ENCODE results near the gene SLC8B1. TPM values are rescaled to one million over a fixed set of nuclear protein-coding genes. Genes with fewer than 3 reads are reported as not detected.

SLC8B1 gene
- polyA plus RNA-seq, 1 donor from 2014 or later, result 1.1 TPM

DNA sequence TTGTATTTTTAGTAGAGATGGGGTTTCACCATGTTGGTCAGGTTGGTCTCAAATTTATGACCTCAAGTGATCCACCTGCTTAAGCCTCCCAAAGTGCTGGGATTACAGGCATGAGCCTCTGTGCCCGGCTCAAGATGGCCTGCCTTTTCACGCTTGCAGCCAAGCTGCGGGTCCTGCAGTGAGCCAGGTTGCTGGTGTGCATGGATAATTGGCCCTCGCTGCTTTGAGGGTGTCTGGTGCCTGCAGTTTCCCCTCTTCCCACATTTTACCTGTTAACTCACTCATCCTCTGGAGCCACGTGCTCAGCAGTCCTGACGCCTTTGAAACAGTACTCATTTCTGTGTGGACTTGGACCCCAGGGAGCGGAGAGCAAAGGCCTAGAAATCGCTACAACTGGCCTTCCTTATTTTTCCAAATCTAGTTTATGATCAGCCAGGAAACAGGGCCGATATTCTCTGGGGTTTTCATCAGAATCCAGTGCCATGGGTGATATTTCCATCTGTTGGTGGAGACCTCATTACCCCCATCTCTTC lies 71.4 kb downstream of the SLC8B1 start:
- no peak overlapping the region for H2AFZ ChIP-seq (ENCODE audit: low read depth, low read length)
- no peaks in the 10 kb centered on the region for H4K20me1 ChIP-seq (ENCODE audit: insufficient read depth)
- H3K9me3 ChIP-seq (ENCODE audit: low read length), result no peaks in the 10 kb centered on the region
- no peaks in the 10 kb centered on the region for H3K36me3 ChIP-seq (ENCODE audit: insufficient read depth, low read length)
- H3K9ac ChIP-seq (ENCODE audit: low read length), result no peak overlapping the region
- TF ChIP-seq TAF1 (IDR thresholded peaks at IDR 0.05; ENCODE audit: low read depth) (no peak), RAD21 (conservative IDR thresholded peaks at IDR 0.05) (no peak), EZH2 (IDR thresholded peaks at IDR 0.05; ENCODE audit: borderline replicate concordance, insufficient read depth, low read length, poor library complexity, severe bottlenecking) (no peak), EP300 (conservative IDR thresholded peaks at IDR 0.05; ENCODE audit: poor library complexity, severe bottlenecking) (no peak), POLR2AphosphoS5 (IDR thresholded peaks at IDR 0.05) (no peak), MXI1 (conservative IDR thresholded peaks at IDR 0.05; ENCODE audit: poor library complexity, severe bottlenecking) (no peak)
- TF ChIP-seq, protein P1, sequence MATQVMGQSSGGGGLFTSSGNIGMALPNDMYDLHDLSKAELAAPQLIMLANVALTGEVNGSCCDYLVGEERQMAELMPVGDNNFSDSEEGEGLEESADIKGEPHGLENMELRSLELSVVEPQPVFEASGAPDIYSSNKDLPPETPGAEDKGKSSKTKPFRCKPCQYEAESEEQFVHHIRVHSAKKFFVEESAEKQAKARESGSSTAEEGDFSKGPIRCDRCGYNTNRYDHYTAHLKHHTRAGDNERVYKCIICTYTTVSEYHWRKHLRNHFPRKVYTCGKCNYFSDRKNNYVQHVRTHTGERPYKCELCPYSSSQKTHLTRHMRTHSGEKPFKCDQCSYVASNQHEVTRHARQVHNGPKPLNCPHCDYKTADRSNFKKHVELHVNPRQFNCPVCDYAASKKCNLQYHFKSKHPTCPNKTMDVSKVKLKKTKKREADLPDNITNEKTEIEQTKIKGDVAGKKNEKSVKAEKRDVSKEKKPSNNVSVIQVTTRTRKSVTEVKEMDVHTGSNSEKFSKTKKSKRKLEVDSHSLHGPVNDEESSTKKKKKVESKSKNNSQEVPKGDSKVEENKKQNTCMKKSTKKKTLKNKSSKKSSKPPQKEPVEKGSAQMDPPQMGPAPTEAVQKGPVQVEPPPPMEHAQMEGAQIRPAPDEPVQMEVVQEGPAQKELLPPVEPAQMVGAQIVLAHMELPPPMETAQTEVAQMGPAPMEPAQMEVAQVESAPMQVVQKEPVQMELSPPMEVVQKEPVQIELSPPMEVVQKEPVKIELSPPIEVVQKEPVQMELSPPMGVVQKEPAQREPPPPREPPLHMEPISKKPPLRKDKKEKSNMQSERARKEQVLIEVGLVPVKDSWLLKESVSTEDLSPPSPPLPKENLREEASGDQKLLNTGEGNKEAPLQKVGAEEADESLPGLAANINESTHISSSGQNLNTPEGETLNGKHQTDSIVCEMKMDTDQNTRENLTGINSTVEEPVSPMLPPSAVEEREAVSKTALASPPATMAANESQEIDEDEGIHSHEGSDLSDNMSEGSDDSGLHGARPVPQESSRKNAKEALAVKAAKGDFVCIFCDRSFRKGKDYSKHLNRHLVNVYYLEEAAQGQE (IDR thresholded peaks at IDR 0.05; ENCODE audit: borderline replicate concordance), result no peak
- TF ChIP-seq, protein P2, sequence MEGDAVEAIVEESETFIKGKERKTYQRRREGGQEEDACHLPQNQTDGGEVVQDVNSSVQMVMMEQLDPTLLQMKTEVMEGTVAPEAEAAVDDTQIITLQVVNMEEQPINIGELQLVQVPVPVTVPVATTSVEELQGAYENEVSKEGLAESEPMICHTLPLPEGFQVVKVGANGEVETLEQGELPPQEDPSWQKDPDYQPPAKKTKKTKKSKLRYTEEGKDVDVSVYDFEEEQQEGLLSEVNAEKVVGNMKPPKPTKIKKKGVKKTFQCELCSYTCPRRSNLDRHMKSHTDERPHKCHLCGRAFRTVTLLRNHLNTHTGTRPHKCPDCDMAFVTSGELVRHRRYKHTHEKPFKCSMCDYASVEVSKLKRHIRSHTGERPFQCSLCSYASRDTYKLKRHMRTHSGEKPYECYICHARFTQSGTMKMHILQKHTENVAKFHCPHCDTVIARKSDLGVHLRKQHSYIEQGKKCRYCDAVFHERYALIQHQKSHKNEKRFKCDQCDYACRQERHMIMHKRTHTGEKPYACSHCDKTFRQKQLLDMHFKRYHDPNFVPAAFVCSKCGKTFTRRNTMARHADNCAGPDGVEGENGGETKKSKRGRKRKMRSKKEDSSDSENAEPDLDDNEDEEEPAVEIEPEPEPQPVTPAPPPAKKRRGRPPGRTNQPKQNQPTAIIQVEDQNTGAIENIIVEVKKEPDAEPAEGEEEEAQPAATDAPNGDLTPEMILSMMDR (IDR thresholded peaks at IDR 0.05; ENCODE audit: poor library complexity, severe bottlenecking), result no peak
- no peaks in the 10 kb centered on the region for H3K27me3 ChIP-seq (ENCODE audit: insufficient read depth, low read depth, low read length)
- no peaks in the 10 kb centered on the region for H3K9me2 ChIP-seq (ENCODE audit: insufficient read depth, low read length)
- no peak overlapping the region for H3K27ac ChIP-seq (ENCODE audit: low read length)
- H3K79me2 ChIP-seq (replicated peaks; ENCODE audit: insufficient read depth, low read length), result no peaks in the 10 kb centered on the region
- H3K4me2 ChIP-seq (ENCODE audit: low read length), result no peak overlapping the region
- no peak overlapping the region for H3K4me3 ChIP-seq (ENCODE audit: low read length)
- no peaks in the 10 kb centered on the region for H3F3A ChIP-seq (ENCODE audit: insufficient read depth, low read length, poor library complexity, severe bottlenecking)

DNA sequence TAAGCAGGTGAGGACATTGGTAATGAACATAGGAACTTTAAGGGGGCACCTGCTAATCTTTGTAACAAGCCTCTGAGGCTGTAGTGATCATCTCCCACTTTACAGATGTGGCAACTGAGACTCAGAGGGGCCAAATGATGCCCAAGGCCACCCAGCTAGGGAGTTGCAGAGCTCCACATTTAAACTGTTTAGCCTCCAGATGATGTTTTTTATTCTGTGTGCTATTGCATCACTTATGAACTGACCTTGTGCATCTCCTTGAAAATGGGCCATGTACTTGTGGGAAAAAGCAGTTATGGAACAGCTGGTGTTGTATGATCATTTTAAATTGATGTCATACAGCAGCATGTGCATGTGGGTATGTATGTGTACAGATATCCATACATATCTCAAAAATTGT lies 72.2 kb downstream of the SLC8B1 start:
- H3K27ac ChIP-seq (ENCODE audit: low read length), result no peak overlapping the region
- H3K9me2 ChIP-seq (ENCODE audit: insufficient read depth, low read length), result no peaks in the 10 kb centered on the region
- no peaks in the 10 kb centered on the region for H3K9me3 ChIP-seq (ENCODE audit: low read length)
- TF ChIP-seq EP300 (conservative IDR thresholded peaks at IDR 0.05; ENCODE audit: poor library complexity, severe bottlenecking) (no peak), POLR2AphosphoS5 (IDR thresholded peaks at IDR 0.05) (no peak), RAD21 (conservative IDR thresholded peaks at IDR 0.05) (no peak)
- TF ChIP-seq, protein P1 (IDR thresholded peaks at IDR 0.05; ENCODE audit: borderline replicate concordance), result no peak
- H3F3A ChIP-seq (ENCODE audit: insufficient read depth, low read length, poor library complexity, severe bottlenecking), result no peaks in the 10 kb centered on the region
- no peak overlapping the region for H3K4me2 ChIP-seq (ENCODE audit: low read length)
- no peak overlapping the region for H3K4me3 ChIP-seq (ENCODE audit: low read length)
- no peaks in the 10 kb centered on the region for H4K20me1 ChIP-seq (ENCODE audit: insufficient read depth)
- no peaks in the 10 kb centered on the region for H3K27me3 ChIP-seq (ENCODE audit: insufficient read depth, low read depth, low read length)
- H3K79me2 ChIP-seq (replicated peaks; ENCODE audit: insufficient read depth, low read length), result no peaks in the 10 kb centered on the region
- no peak overlapping the region for H3K9ac ChIP-seq (ENCODE audit: low read length)
- no peaks in the 10 kb centered on the region for H3K36me3 ChIP-seq (ENCODE audit: insufficient read depth, low read length)
- H2AFZ ChIP-seq (ENCODE audit: low read depth, low read length), result no peak overlapping the region

Data from neural cell (in vitro differentiated cells).